ENCODE results near the gene ADSS1.

The ADSS1 gene

DNA sequence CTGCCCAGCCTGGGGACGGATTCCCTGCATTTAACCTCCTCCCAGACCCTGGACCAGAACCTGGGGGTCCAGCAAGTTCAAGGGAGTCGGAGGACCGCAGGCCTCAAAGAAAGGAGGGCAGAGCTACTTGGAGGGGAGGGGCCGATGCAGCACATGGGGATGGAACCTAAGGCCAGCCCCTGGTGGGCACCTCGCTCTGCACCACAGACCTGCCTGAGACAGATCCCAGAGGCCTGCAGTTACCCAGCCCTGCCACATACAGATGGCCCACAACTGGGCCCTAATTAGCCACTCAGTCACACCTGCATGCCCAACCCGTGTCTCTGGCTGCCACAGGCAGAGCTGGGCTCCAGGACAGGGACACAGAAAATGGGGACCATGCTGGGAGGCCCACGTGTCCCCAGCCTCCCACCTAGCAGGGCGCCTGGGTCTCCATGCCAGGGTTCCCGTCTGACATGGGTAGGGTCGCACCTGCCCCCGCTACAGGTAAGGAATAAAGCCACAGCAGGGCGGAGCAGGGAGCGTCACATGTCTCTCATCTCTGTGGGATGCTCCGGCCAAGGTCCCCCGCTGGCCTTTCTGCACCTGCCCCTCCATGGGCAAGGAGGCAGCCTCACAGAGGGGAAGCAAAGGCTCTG lies 54.8 kb downstream of the ADSS1 start:
- Histone ChIP-seq H3K36me3 (ENCODE audit: control insufficient read depth in 5 of 5, insufficient read depth in 5 of 5, low read length in 5 of 5) (peaks cover 0 to 75% (median 42%) of the 10 kb centered on the region in 5 donors), H3K4me3 (ENCODE audit: low read depth in 1 of 5, low read length in 5 of 5) (no peak overlapping the region)

DNA sequence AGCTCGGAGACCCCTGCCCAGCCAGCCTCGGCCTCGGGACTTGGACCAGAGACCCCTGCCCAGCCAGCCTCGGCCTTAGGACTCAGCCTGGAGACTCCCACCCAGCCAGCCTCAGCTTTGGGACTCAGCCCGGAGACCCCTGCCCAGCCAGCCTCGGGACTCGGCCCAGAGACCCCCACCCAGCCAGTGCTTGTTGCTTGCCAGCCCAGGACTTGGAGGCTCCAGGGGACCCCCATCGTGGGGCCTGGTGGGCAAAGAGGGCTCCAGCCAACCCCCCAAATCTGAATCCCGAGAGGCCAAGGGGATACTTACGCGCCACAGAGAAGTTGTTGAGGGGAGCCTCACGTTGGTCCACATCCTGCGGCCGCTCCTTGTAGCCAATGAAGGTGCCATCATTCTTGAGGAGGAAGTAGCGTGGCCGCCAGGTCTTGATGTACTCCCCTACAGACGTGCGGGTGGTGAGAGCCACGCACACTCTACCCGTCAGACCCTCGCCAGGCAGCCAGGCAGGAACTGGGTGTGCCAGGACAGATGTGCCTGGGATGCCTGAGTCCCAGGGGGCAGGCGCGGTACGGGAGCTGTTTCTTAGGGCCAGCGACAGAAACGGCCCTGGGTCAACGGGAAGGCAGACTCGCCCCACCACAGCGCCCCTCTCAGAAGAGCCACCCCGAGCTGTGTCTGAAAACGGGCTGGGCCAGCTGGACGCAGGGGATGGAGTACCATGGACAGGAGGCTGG lies 55.9 kb downstream of the ADSS1 start:
- Histone ChIP-seq H3K36me3 (ENCODE audit: control insufficient read depth in 5 of 5, insufficient read depth in 5 of 5, low read length in 5 of 5) (peaks cover 0 to 69% (median 34%) of the 10 kb centered on the region in 5 donors), H3K27ac (ENCODE audit: low read depth, low read length) (no peak overlapping the region)

More for the DNA sequence above, 54.8 kb downstream of the ADSS1 start:
- H3K27ac ChIP-seq (ENCODE audit: low read depth, low read length) = no peak overlapping the region
- H3K27me3 ChIP-seq (ENCODE audit: control insufficient read depth in 5 of 5, insufficient read depth in 4 of 5, low read length in 5 of 5) = no peaks in the 10 kb centered on the region
- no peaks in the 10 kb centered on the region for H3K9me3 ChIP-seq (ENCODE audit: control insufficient read depth in 5 of 5, low read length in 5 of 5)
- H3K9ac ChIP-seq (ENCODE audit: low read length in 5 of 5) = peak overlapping the region in 1 of 5 donors; percentile 47
- peaks cover 0 to 19% (median 7%) of the 10 kb centered on the region in 5 donors for H3K4me1 ChIP-seq (ENCODE audit: control insufficient read depth in 5 of 5, insufficient read depth in 5 of 5, low read length in 5 of 5)

DNA sequence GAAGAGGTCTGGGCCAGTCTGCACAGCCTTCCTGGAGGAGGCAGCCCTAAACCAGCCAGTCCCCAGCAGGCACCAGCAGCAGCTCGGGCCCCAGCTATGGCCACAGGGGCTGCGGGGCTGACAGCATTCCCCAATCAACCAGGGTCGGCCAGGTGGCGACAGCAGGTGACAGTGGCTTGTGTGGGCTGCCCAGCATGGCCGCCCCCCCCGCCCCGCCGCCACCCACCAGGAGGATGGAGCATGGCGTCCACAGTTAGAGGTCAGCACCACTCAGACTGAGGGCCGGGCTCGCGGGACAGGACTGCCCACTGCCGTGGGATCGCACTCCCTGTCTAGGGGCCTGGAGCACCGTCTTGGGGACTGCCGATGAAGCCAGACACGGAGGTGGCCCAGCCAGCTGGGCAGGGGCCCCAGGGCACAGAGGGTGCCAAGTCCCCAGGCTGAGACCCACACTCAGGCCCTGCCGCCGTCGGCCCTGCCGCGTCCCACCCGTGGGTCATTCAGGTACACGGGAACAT lies 56.5 kb downstream of the ADSS1 start:
- Histone ChIP-seq H3K4me1 (ENCODE audit: control insufficient read depth in 5 of 5, insufficient read depth in 5 of 5, low read length in 5 of 5) (peaks cover 0 to 37% (median 7%) of the 10 kb centered on the region in 5 donors), H3K27me3 (ENCODE audit: control insufficient read depth in 5 of 5, insufficient read depth in 4 of 5, low read length in 5 of 5) (no peaks in the 10 kb centered on the region), H3K36me3 (ENCODE audit: control insufficient read depth in 5 of 5, insufficient read depth in 5 of 5, low read length in 5 of 5) (peaks cover 0 to 66% (median 28%) of the 10 kb centered on the region in 5 donors)

More for the DNA sequence above, 55.9 kb downstream of the ADSS1 start:
- H3K4me1 ChIP-seq (ENCODE audit: control insufficient read depth in 5 of 5, insufficient read depth in 5 of 5, low read length in 5 of 5) = peaks cover 0 to 31% (median 7%) of the 10 kb centered on the region in 5 donors
- H3K27me3 ChIP-seq (ENCODE audit: control insufficient read depth in 5 of 5, insufficient read depth in 4 of 5, low read length in 5 of 5) = no peaks in the 10 kb centered on the region
- no peak overlapping the region for H3K9ac ChIP-seq (ENCODE audit: low read length in 5 of 5)
- H3K4me3 ChIP-seq (ENCODE audit: low read depth in 1 of 5, low read length in 5 of 5) = no peak overlapping the region
- no peaks in the 10 kb centered on the region for H3K9me3 ChIP-seq (ENCODE audit: control insufficient read depth in 5 of 5, low read length in 5 of 5)

DNA sequence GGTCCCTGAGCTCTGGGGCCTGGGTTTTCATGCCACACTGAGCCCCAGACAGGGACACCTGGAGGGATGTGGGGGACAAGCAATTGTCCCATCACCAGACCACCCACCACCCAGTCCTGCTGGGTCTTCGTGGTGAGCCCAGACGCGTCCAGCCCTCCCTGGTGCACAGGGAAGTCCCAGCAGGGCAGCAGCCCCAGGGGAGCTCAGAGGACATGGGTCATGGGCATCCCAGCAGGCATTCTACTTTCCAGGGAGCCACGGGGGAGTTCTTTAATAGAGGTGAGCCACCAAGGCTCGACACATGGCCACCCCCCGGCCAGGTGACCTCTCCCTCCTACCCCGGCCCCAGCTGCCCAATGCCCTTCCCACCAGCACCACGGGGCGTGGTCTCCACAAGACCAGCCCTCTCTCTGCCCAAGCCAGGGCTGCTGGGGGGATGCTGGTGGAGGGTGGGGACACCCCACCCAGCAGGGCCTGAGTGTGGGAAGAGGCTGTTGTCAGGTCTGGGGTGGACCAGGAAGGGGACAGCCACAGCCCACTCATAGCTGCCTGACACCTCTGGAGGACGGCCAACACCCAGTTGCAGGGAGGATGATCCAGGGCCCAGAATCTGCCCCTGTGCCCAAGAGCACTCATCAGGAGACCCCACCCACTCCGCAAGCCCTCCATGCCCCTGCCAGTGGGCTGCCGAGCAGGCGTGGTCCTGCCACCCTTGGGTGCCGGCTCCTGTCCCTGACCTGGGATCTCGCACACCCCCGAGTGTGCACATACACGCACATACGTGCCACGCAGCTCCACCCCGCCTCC lies 57.4 kb downstream of the ADSS1 start:
- Histone ChIP-seq H3K4me1 (ENCODE audit: control insufficient read depth in 5 of 5, insufficient read depth in 5 of 5, low read length in 5 of 5) (peaks cover 0 to 46% (median 9%) of the 10 kb centered on the region in 5 donors), H3K27me3 (ENCODE audit: control insufficient read depth in 5 of 5, insufficient read depth in 4 of 5, low read length in 5 of 5) (no peaks in the 10 kb centered on the region), H3K9ac (ENCODE audit: low read length in 5 of 5) (no peak overlapping the region), H3K9me3 (ENCODE audit: control insufficient read depth in 5 of 5, low read length in 5 of 5) (no peaks in the 10 kb centered on the region), H3K27ac (ENCODE audit: low read depth, low read length) (no peak overlapping the region), H3K36me3 (ENCODE audit: control insufficient read depth in 5 of 5, insufficient read depth in 5 of 5, low read length in 5 of 5) (peaks cover 0 to 62% (median 27%) of the 10 kb centered on the region in 5 donors), H3K4me3 (ENCODE audit: low read depth in 1 of 5, low read length in 5 of 5) (no peak overlapping the region)

More for the DNA sequence above, 56.5 kb downstream of the ADSS1 start:
- H3K27ac ChIP-seq (ENCODE audit: low read depth, low read length) = no peak overlapping the region
- H3K9ac ChIP-seq (ENCODE audit: low read length in 5 of 5) = no peak overlapping the region
- no peak overlapping the region for H3K4me3 ChIP-seq (ENCODE audit: low read depth in 1 of 5, low read length in 5 of 5)
- H3K9me3 ChIP-seq (ENCODE audit: control insufficient read depth in 5 of 5, low read length in 5 of 5) = no peaks in the 10 kb centered on the region

DNA sequence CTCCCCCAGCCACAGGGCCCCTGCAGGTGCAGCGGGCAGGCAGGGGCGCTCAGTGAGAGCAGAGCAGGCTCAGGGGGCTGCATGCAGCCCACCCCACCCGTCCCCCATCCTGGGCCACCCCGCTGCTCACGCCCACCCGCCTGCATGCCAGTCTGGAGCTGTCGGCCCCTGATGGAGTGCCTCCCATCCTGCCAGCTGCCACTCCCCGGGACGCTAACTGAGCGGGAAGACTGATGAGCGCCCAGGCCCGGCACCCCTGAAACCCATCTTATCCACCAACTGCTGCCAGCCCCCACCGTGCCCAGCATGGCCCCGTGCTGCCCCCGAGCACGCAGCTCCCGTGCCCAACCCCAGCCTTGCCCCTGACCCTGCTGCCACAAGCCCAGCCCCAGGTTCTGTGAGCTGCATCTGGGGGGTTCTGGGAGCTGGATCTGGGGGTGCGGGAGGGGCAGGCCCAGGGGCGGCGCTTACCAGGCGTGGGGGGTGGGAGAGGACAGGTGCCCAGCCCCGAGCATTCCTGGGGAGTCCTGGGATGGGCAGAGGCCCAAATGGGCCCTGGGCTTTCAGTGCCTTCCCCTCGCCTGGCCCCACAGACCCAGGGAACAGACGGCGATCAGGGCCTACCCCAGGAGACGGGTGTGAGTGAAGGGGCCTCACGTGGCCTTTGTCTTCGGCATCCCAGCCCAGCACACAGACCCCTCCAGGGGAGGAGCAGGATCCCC lies 58.2 kb downstream of the ADSS1 start:
- Histone ChIP-seq H3K27me3 (ENCODE audit: control insufficient read depth in 5 of 5, insufficient read depth in 4 of 5, low read length in 5 of 5) (no peaks in the 10 kb centered on the region), H3K9ac (ENCODE audit: low read length in 5 of 5) (no peak overlapping the region), H3K4me3 (ENCODE audit: low read depth in 1 of 5, low read length in 5 of 5) (no peak overlapping the region), H3K27ac (ENCODE audit: low read depth, low read length) (no peak overlapping the region), H3K9me3 (ENCODE audit: control insufficient read depth in 5 of 5, low read length in 5 of 5) (no peaks in the 10 kb centered on the region), H3K4me1 (ENCODE audit: control insufficient read depth in 5 of 5, insufficient read depth in 5 of 5, low read length in 5 of 5) (peaks cover 0 to 54% (median 16%) of the 10 kb centered on the region in 5 donors), H3K36me3 (ENCODE audit: control insufficient read depth in 5 of 5, insufficient read depth in 5 of 5, low read length in 5 of 5) (peaks cover 0 to 59% (median 24%) of the 10 kb centered on the region in 5 donors)

DNA sequence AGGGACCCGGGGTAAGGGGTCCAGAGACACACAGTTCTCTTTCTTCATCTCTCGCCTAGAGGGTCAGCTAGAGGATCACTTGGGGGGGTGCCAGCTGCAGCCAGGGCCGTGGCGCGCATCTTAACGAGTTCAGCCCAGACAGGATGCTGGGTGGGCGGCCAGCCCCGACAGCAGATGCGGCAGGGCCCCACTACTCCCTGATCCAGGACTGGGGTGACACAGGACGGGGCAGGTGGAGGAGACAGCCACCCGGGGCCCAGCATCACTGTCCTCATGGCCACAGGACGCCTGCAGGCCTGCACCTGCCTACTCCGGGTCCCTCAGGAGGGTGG lies 58.7 kb downstream of the ADSS1 start:
- Histone ChIP-seq H3K27ac (ENCODE audit: low read depth, low read length) (no peak overlapping the region), H3K36me3 (ENCODE audit: control insufficient read depth in 5 of 5, insufficient read depth in 5 of 5, low read length in 5 of 5) (peaks cover 0 to 58% (median 24%) of the 10 kb centered on the region in 5 donors), H3K9ac (ENCODE audit: low read length in 5 of 5) (no peak overlapping the region), H3K27me3 (ENCODE audit: control insufficient read depth in 5 of 5, insufficient read depth in 4 of 5, low read length in 5 of 5) (no peaks in the 10 kb centered on the region), H3K4me3 (ENCODE audit: low read depth in 1 of 5, low read length in 5 of 5) (no peak overlapping the region), H3K9me3 (ENCODE audit: control insufficient read depth in 5 of 5, low read length in 5 of 5) (no peaks in the 10 kb centered on the region), H3K4me1 (ENCODE audit: control insufficient read depth in 5 of 5, insufficient read depth in 5 of 5, low read length in 5 of 5) (peaks cover 0 to 57% (median 21%) of the 10 kb centered on the region in 5 donors)

DNA sequence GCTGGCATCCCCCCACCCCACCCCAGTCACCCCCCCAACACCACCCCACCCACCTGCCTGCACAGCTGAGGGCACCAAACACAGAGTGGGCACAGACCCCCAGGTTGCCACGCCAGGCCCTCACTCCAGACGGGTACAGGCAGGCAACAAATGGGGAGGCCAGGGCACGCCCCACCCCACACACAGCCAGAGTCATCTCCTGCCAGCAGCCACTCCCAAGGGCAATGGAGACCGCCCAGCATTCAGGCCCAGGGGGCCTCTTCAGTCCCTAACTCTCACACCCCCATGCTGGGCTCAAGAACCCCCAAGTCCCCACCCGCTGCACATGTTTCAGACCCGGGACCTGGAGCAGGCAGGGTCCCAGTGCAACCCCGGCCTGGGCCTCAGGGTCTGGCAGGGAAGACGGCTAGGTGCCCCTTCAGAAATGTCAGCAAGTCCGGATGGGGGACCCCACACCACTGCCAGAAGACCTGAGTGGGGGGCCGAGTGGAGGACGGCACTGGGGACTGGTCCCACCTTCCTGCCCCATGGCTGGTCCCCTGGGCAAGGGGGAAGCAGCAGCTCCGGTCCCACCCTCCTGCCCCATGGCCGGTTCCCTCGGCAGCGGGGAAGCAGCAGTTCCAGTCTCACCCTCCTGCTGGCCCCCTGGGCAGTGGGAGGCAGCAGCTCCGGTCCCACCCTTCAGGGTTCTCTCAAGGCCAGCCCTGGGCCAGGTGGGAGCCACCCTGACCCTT lies 59.6 kb downstream of the ADSS1 start:
- H3K9ac ChIP-seq (ENCODE audit: low read length in 5 of 5) = peak overlapping the region in 1 of 5 donors; percentile 37
- H3K4me3 ChIP-seq (ENCODE audit: low read depth in 1 of 5, low read length in 5 of 5) = no peak overlapping the region
- H3K27ac ChIP-seq (ENCODE audit: low read depth, low read length) = no peak overlapping the region
- no peaks in the 10 kb centered on the region for H3K9me3 ChIP-seq (ENCODE audit: control insufficient read depth in 5 of 5, low read length in 5 of 5)
- peaks cover 0 to 57% (median 27%) of the 10 kb centered on the region in 5 donors for H3K4me1 ChIP-seq (ENCODE audit: control insufficient read depth in 5 of 5, insufficient read depth in 5 of 5, low read length in 5 of 5)
- peaks cover 0 to 59% (median 21%) of the 10 kb centered on the region in 5 donors for H3K36me3 ChIP-seq (ENCODE audit: control insufficient read depth in 5 of 5, insufficient read depth in 5 of 5, low read length in 5 of 5)
- H3K27me3 ChIP-seq (ENCODE audit: control insufficient read depth in 5 of 5, insufficient read depth in 4 of 5, low read length in 5 of 5) = no peaks in the 10 kb centered on the region

DNA sequence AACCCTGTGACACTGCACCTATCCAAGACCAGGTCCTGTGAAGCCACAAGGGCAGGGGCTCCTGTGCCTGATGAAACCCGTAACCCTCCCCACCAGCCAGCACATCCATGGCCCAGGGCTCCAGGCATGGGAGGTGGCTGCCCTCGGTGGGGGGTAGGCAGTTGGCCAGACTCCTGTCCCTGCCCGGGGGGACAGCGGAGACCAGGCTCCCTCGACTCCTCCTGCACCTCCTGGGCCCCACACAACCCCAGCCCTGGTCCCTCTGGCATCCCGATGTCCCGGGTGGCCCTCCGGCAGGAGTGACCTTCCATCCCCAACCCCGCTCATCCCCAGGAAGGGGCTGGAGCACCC lies 60.2 kb downstream of the ADSS1 start:
- H3K4me1 ChIP-seq (ENCODE audit: control insufficient read depth in 5 of 5, insufficient read depth in 5 of 5, low read length in 5 of 5) = peaks cover 0 to 58% (median 29%) of the 10 kb centered on the region in 5 donors
- peak overlapping the region in 1 of 5 donors; percentile 37 for H3K9ac ChIP-seq (ENCODE audit: low read length in 5 of 5)
- no peaks in the 10 kb centered on the region for H3K9me3 ChIP-seq (ENCODE audit: control insufficient read depth in 5 of 5, low read length in 5 of 5)
- H3K36me3 ChIP-seq (ENCODE audit: control insufficient read depth in 5 of 5, insufficient read depth in 5 of 5, low read length in 5 of 5) = peaks cover 0 to 59% (median 18%) of the 10 kb centered on the region in 5 donors
- H3K27me3 ChIP-seq (ENCODE audit: control insufficient read depth in 5 of 5, insufficient read depth in 4 of 5, low read length in 5 of 5) = no peaks in the 10 kb centered on the region
- H3K27ac ChIP-seq (ENCODE audit: low read depth, low read length) = no peak overlapping the region
- no peak overlapping the region for H3K4me3 ChIP-seq (ENCODE audit: low read depth in 1 of 5, low read length in 5 of 5)

Data from subcutaneous abdominal adipose tissue (tissue), 5 donors.